AG10803 (cell line): Measurements from ENCODE around the gene DYRK2.
A peak's percentile ranks its signal among the peaks of the same experiment; 100 is the strongest.

Experiments
- DNase-seq: peaks from one replicate; pipeline ENCODE4 v3.0.0; 2010; ENCODE audit warnings: low read depth
- H3K4me3 ChIP-seq: 2 replicates; pipeline ENCODE4 v1.5.1; 2011; ENCODE audit warnings: mild to moderate bottlenecking, low read length, control low read depth
- TF ChIP-seq, protein P1 (sequence below): conservative IDR thresholded peaks from 2 replicates; pipeline ENCODE4 v1.5.1; 2011; ENCODE audit warnings: mild to moderate bottlenecking, low read length, control low read depth, inconsistent platforms

Gene DYRK2

DNA sequence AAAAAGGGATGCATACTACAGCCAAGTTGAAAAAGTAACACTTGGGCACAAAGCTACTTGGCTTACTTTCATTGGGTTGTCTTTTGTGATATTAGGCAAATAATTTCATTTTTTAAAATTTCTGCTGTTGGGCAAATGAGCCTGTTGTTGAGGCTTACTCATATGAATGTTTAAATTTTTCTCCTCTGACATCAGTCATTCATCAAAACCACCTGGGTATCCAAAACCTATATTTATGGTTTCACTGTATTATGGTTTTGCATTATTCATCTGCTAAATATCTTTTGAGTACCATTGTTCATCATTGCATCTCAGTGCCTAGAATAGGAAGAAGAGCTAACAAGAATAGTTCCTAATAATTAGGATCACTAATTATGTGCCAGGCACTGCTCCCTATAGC is 28.1 kb downstream of the DYRK2 start:
- peak; percentile 36 for DNase-seq
- H3K4me3 ChIP-seq = no peak overlapping the region
- TF ChIP-seq, protein P1, sequence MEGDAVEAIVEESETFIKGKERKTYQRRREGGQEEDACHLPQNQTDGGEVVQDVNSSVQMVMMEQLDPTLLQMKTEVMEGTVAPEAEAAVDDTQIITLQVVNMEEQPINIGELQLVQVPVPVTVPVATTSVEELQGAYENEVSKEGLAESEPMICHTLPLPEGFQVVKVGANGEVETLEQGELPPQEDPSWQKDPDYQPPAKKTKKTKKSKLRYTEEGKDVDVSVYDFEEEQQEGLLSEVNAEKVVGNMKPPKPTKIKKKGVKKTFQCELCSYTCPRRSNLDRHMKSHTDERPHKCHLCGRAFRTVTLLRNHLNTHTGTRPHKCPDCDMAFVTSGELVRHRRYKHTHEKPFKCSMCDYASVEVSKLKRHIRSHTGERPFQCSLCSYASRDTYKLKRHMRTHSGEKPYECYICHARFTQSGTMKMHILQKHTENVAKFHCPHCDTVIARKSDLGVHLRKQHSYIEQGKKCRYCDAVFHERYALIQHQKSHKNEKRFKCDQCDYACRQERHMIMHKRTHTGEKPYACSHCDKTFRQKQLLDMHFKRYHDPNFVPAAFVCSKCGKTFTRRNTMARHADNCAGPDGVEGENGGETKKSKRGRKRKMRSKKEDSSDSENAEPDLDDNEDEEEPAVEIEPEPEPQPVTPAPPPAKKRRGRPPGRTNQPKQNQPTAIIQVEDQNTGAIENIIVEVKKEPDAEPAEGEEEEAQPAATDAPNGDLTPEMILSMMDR = no peak

GRCh38 chr12:67677166-67677565 is 28.6 kb downstream of the DYRK2 start:
- no peak overlapping the region for H3K4me3 ChIP-seq
- DNase-seq = no peak
- TF ChIP-seq, protein P1 = no peak

GRCh38 chr12:67681105-67681778 is 32.7 kb downstream of the DYRK2 start:
- no peak overlapping the region for H3K4me3 ChIP-seq
- peak; percentile 96 for DNase-seq
- TF ChIP-seq, protein P1 = no peak

- TF ChIP-seq, protein P1 = no peak
- no peak for DNase-seq
- H3K4me3 ChIP-seq = no peak overlapping the region
These were observed 33.5 kb downstream of the DYRK2 start for GRCh38 chr12:67681941-67682620.

DNA sequence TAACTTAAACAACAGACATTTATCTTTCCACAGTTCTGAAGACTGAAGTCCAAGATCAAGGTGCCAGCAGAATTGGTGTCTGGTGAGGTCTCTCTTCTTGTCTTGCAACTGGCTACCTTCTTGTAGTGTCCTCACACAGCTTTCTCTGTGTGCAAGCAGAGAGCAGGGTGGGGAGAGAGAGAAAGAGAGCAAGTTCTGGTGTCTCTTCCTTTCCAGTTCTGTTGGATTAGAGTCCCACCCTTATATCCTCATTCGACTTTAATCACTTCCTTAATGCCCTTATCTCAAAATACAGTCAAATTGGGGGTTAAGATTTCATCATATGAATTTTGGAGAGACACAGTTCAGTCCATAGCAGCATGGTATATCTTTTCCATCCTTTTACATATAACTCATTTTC is 40.8 kb downstream of the DYRK2 start:
- no peak for DNase-seq
- no peak overlapping the region for H3K4me3 ChIP-seq
- TF ChIP-seq, protein P1 = no peak

DNA sequence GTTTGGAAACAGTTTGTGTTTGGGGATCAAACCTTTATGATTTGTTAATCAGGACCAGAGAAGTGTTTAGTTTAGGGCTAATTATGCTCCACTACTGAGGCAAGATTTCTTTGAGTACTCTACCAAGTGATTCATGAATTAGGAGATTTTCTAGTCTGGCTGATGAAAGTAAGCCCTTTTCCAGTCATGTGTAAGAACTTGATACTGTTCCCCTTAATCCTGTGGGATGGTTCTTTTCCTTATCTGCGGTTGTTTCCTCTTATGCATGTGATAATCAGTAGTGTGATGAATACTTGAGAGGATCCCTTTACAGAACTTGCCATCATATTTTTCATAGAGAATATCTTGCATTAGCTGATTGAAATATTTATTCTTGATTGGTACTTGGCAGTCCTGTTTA is 42.1 kb downstream of the DYRK2 start:
- no peak overlapping the region for H3K4me3 ChIP-seq
- DNase-seq = no peak
- TF ChIP-seq, protein P1 = no peak

DNA sequence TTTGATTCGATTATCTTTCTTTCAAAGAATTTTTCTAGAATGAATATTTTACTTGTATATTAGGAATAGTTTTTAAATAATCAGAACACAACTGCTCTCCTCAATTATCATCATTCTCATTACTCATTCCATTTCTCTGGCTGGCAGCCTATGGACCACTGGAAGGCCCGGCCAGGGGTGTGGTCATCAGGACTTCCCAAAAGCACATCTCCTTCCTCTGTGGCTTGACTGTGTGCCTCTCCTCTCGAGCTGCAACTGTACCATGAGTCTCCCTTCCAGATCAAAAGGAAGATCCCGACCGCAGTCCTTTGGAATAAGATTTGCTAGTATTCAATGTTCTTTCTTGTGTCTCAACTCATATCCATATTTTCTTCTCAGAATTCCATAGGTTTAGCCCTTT is 42.7 kb downstream of the DYRK2 start:
- no peak overlapping the region for H3K4me3 ChIP-seq
- TF ChIP-seq, protein P1 = no peak
- DNase-seq = no peak
